Esophagus (tissue), 2 donors: Measurements from ENCODE around the gene NECTIN3. TPM values are rescaled to one million over a fixed set of nuclear protein-coding genes. Genes with fewer than 3 reads are reported as not detected.

Experiments
- H3K27ac ChIP-seq, 2 donors: one replicate each; pipeline ENCODE4 v1.5.1; 2013; ENCODE audit warnings: low read depth in 2 of 2, mild to moderate bottlenecking in 2 of 2, inconsistent platforms in 1 of 2, low read length in 1 of 2, moderate library complexity in 1 of 2
- H3K27me3 ChIP-seq, 2 donors: one replicate each; pipeline ENCODE4 v1.6.1; 2013; ENCODE audit warnings: low read length in 2 of 2, control low read depth in 1 of 2, mild to moderate bottlenecking in 1 of 2; ENCODE audit not compliant: insufficient read depth in 2 of 2, control insufficient read depth in 1 of 2
- H3K36me3 ChIP-seq, 2 donors: one replicate each; pipeline ENCODE4 v1.6.1; 2013; ENCODE audit warnings: low read length in 1 of 2; ENCODE audit not compliant: control insufficient read depth in 2 of 2, insufficient read depth in 2 of 2
- H3K4me1 ChIP-seq, 2 donors: one replicate each; pipeline ENCODE4 v1.6.1; 2013; ENCODE audit warnings: low read length in 1 of 2; ENCODE audit not compliant: control insufficient read depth in 2 of 2, insufficient read depth in 2 of 2
- H3K4me3 ChIP-seq, 2 donors: one replicate each; pipeline ENCODE4 v1.5.1; 2013; ENCODE audit warnings: low read length in 2 of 2, mild to moderate bottlenecking in 2 of 2, low read depth in 1 of 2, moderate library complexity in 1 of 2
- H3K9me3 ChIP-seq, 2 donors: one replicate each; pipeline ENCODE4 v1.6.1; 2013; ENCODE audit warnings: mild to moderate bottlenecking in 2 of 2, low read depth in 1 of 2, low read length in 1 of 2, moderate library complexity in 1 of 2; ENCODE audit not compliant: control insufficient read depth in 2 of 2, insufficient read depth in 1 of 2
- WGBS, 2 donors: extraction: QIAGEN DNeasy Blood & Tissue Kit; methylation state at CpG; one replicate each; pipeline ENCODE4 v1.1.7; 2013; 5-methylcytosine and 5-hydroxymethylcytosine counted together
- polyA plus RNA-seq, 2 donors: library from polyadenylated mRNA; stranded (reverse); fragments of 200-250 nt; gene quantifications; one replicate each; pipeline ENCODE4 v1.2.3, GENCODE V29; 2013
- donor health status: healthy with polysubstance abuse.
- donor health status: Bipolar disorder and iron deficiency.

NECTIN3 gene
- polyA plus RNA-seq, 2 donors, result 0.33 to 0.67 TPM

DNA sequence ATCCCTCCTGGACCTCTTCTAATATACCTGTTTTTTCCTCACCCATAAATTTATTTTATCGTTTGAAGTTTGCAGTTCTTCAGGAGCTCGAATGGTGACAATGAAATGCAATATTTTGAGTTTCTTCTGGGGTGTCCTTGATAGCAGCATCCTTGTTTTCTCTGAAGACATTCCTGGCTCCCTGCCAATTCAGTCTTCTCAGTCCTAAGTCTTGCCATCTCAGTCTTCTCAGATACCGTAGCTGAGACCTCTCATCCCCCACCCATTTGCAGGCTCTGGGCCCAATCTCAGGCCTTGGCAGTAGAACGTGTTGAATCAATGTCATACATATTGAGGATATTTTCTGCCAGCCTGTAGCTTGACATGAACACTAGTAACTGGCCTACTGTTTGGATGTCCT lies 140.9 kb downstream of the NECTIN3 start:
- H3K4me1 ChIP-seq, result no peaks in the 10 kb centered on the region
- no peaks in the 10 kb centered on the region for H3K27me3 ChIP-seq
- 84% methylated on average over 4 of the region's 4 CpGs for WGBS, 2 donors
- no peaks in the 10 kb centered on the region for H3K9me3 ChIP-seq
- H3K36me3 ChIP-seq, result no peaks in the 10 kb centered on the region
- no peak overlapping the region for H3K4me3 ChIP-seq
- no peak overlapping the region for H3K27ac ChIP-seq

DNA sequence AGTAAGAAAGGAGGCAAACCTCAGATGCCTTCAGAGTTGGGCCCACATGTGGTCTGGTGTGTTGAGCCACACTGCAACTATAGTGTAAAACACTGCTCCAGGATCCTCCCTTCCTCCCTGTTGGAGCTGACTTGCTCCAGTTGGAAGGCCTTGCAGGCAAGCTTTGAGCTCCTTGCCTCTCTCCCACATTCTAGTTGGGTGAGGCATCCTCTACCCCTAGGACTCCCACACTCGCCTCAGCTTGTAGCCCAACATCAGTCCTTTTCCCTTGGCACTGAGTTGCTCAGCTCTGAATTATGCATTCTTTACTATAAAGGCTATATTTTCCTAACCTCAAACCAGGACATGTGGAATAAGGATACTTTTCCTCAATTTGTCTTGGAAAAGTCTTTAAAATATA lies 143.9 kb downstream of the NECTIN3 start:
- Histone ChIP-seq H3K27me3 (no peaks in the 10 kb centered on the region), H3K9me3 (no peaks in the 10 kb centered on the region), H3K27ac (no peak overlapping the region), H3K4me3 (no peak overlapping the region), H3K36me3 (no peaks in the 10 kb centered on the region), H3K4me1 (no peaks in the 10 kb centered on the region)
- 75 to 87% methylated on average over 1 of the region's 1 CpG for WGBS, 2 donors

DNA sequence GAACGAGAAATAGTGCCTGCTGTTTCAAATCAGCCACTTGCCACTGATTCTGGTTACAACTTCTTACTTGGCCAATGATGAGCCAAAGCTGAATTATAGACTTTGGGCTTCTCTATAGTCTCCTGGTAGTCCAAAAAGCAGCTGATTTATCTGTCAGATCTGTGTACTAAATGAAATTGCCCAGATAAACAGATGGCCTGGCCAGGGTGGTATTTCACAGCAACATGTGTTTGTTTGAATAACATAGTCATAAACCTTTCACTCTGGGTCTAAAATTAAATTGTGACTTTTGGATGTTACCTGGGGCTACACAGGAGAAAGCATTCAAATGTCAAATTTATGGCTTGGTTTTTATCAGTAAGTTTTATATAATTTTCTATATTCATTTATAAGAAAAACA lies 147.0 kb downstream of the NECTIN3 start:
- no peaks in the 10 kb centered on the region for H3K27me3 ChIP-seq
- no peaks in the 10 kb centered on the region for H3K36me3 ChIP-seq
- no peaks in the 10 kb centered on the region for H3K9me3 ChIP-seq
- no peak overlapping the region for H3K27ac ChIP-seq
- no peaks in the 10 kb centered on the region for H3K4me1 ChIP-seq
- 70 to 74% methylated on average over 1 of the region's 1 CpG for WGBS, 2 donors
- H3K4me3 ChIP-seq, result no peak overlapping the region

DNA sequence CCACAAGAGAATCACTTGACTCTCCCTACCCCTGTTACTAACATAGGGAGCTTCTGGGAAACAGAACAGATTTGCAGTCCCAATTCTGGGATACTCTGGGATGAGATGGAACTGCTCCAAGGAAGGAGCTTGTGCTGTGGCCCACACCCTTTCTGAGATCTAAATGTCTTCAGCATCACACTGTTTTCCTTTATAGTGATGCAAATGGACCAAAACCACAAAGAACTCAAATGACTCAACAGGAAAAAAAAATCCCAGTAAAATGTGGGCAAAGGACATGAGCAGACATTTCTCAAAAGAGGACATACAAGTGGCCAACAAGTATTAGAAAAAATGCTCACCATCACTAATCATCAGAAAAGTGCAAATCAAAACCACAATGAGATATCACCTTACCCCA lies 155.6 kb downstream of the NECTIN3 start:
- H3K27me3 ChIP-seq, result no peaks in the 10 kb centered on the region
- H3K9me3 ChIP-seq, result no peaks in the 10 kb centered on the region
- no peaks in the 10 kb centered on the region for H3K36me3 ChIP-seq
- no peaks in the 10 kb centered on the region for H3K4me1 ChIP-seq
- no peak overlapping the region for H3K27ac ChIP-seq
- H3K4me3 ChIP-seq, result no peak overlapping the region

DNA sequence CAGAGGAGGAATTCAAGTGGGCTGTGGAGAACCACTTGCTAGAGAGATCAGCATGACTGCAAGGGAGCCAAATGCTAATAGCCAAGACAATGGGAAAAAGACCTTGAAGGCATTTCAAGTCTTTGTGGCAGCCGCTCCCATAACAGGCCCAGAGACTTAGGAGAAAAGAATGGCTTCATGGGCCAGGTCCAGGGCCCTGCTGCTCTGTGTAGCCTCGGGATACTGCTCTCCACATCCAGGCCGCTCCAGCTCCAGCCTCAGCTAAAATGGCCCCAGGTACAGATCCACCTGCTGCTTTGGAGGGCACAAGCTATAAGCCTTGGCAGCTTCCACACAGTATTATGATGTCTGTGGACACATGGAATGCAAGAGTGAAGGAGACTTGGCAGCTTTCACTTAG lies 157.7 kb downstream of the NECTIN3 start:
- 76 to 82% methylated on average over 3 of the region's 3 CpGs for WGBS, 2 donors
- H3K27me3 ChIP-seq, result no peaks in the 10 kb centered on the region
- no peak overlapping the region for H3K27ac ChIP-seq
- H3K9me3 ChIP-seq, result no peaks in the 10 kb centered on the region
- H3K36me3 ChIP-seq, result no peaks in the 10 kb centered on the region
- H3K4me1 ChIP-seq, result no peaks in the 10 kb centered on the region
- H3K4me3 ChIP-seq, result no peak overlapping the region

DNA sequence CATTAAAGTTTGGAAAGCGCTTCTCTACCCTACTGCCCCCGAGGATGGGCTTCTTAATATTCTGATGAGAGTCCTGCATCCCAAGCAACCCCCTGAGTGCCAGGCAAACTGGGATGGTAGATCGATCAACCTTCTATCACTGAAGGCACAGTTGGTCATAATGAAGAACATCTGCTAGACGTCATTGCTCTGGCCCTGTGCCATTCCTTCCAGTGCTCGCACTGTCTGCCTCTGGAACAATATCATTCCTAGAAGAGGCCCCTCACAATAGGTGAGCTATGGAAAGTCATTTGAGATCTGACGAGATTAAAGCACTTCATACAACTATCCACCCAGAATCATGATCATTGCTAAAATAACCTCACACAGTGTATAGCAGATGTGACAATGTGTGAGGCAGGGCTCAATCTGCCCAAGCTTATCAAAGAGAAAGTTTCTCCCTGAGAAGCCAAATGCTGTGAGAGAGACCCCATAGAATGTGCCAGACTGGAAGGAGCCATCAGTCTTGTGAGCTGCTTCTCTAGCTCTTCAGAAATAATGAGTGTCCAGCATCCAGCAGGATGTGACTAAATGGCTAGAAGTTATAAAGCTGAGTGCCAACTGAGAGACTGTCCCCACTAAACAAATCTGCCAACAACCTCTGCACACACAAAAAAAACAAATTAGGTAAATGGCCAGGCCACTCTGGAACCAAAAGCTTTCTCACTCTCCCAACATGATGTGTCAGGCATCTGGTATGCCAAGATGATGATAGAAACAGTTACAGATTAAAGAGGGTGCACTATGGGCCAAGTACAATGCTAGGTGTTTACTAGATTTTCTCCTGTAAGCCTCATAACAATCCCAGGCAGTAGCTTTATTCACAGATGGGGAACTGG lies 165.5 kb downstream of the NECTIN3 start:
- no peaks in the 10 kb centered on the region for H3K4me1 ChIP-seq
- H3K27me3 ChIP-seq, result no peaks in the 10 kb centered on the region
- no peaks in the 10 kb centered on the region for H3K36me3 ChIP-seq
- H3K4me3 ChIP-seq, result no peak overlapping the region
- H3K9me3 ChIP-seq, result peaks cover 0 to 2% of the 10 kb centered on the region in 2 donors
- no peak overlapping the region for H3K27ac ChIP-seq
- 79 to 83% methylated on average over 6 of the region's 6 CpGs for WGBS, 2 donors

DNA sequence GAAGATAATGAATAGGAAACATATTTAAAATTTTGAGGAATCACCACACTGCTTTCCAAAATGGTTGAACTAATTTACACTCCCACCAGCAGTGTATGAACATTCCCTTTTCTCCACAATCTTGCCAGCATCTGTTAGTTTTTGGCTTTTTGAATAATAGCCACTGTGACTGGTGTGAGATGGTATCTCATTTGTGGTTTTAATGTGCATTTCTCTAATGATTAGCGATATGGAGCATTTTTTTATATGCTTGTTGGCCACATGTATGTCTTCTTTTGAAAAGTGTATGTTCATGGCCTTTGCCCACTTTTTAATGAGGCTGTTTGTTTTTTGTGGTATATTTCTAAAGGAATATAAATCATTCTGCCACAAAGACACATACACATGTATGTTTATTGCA lies 166.3 kb downstream of the NECTIN3 start:
- no peak overlapping the region for H3K27ac ChIP-seq
- H3K4me1 ChIP-seq, result no peaks in the 10 kb centered on the region
- WGBS, 2 donors, result 81 to 83% methylated on average over 1 of the region's 1 CpG
- H3K9me3 ChIP-seq, result peaks cover 4 to 10% of the 10 kb centered on the region in 2 donors
- no peak overlapping the region for H3K4me3 ChIP-seq
- H3K36me3 ChIP-seq, result no peaks in the 10 kb centered on the region
- H3K27me3 ChIP-seq, result no peaks in the 10 kb centered on the region

DNA sequence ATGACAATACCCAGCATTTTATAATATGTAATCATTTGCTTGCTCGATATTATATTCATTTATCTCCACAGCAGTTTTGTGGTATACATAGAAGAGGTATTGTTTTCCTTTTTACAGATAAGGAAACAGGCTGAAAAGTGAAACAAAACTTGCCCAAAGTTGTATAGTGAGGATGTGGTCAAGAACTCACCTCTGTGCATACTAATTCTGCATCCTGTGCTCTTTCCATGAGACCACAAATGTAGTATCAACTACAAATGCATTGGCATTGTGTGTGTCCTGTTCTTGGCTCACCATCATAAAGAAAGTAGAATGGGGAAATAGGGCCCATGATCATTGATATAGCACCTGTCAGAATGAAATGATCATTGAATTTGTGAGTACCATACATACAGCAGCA lies 167.3 kb downstream of the NECTIN3 start:
- Histone ChIP-seq H3K36me3 (no peaks in the 10 kb centered on the region), H3K4me3 (no peak overlapping the region), H3K27ac (no peak overlapping the region), H3K27me3 (no peaks in the 10 kb centered on the region), H3K9me3 (peaks cover 4 to 13% of the 10 kb centered on the region in 2 donors), H3K4me1 (no peaks in the 10 kb centered on the region)
- 71 to 75% methylated on average over 1 of the region's 1 CpG for WGBS, 2 donors

DNA sequence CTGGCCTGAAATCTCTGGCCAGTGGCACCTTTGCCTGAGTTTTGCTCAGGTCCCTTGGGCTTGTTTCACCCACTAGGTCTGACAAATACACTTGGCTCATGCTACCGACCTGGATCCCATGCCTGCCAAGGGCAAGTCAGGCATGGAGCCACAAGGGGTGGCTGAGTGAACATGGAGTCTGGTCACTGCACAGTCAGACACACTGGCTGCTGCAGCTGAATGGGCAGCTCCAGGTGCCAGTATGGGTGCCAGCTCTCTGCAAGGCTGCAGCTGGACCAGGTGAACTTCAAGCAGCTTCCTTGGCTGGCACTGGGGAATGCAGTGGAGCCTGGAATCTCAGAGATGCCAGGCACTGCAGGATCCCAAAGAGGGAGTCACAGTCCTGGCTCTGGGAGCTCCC lies 170.3 kb downstream of the NECTIN3 start:
- H3K4me3 ChIP-seq, result no peak overlapping the region
- no peaks in the 10 kb centered on the region for H3K27me3 ChIP-seq
- H3K9me3 ChIP-seq, result peaks cover 4 to 13% of the 10 kb centered on the region in 2 donors
- no peak overlapping the region for H3K27ac ChIP-seq
- no peaks in the 10 kb centered on the region for H3K4me1 ChIP-seq
- WGBS, 2 donors, result 55 to 62% methylated on average over 1 of the region's 1 CpG
- H3K36me3 ChIP-seq, result no peaks in the 10 kb centered on the region
